Measurements from ENCODE around the gene INO80. TPM values are rescaled to one million over a fixed set of nuclear protein-coding genes. Genes with fewer than 3 reads are reported as not detected.
"Not testable (repeated sequence)": the region's sequence is repeated elsewhere in the genome, so short reads cannot be mapped to it uniquely, and the experiment has no call there.

Gene INO80
- total RNA-seq, 1 donor from 2014 or later = 20.1 TPM

GRCh38 chr15:41115652-41116115 is 396 bp downstream of the INO80 start:
- peak; percentile 47 for DNase-seq (ENCODE audit: low spot score)

DNA sequence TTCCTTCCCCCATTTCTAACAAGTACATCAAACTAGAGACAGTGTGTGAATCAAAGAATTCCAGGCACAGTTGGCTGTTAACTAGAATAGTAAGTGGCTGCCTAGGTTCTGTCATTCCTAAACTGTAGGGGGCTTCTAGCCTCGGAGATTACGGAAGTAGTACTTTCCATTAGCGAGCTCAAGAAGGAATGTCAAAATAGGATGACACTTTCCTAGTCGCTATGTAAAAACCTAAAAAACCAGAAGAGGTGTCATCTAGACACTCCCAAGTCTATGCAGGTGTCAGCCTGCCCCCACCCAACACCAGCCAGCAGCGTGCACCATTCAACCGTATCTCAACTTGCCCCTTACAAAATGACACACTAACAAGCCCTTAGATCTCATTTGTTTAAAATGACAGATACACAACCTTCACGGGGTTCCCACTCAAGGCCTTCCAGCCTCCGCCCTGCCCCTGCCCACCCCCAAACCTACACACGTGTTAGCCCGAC is 874 bp downstream of the INO80 start:
- DNase-seq (ENCODE audit: low spot score) = no peak

DNA sequence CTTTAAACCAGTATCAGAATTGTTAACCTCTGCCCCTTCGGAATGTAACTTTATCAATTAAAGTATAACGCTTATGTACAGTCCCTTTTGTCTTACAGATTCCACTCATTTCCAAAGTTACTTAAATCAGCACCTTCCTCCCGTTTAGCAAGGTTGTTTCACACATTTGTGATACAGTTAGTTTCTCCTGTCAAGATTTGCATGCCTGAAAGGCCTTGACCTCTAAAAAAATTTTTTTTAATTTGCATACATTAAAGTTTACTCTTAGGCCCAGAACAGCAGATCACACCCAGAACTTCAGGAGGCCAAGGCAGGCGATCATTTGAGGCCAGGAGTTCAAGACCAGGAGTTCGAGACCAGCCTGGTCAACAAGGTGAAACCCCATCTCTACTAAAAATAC is 9.1 kb downstream of the INO80 start:
- DNase-seq (ENCODE audit: low spot score) = no peak

GRCh38 chr15:41105348-41106334 is 10.4 kb downstream of the INO80 start:
- DNase-seq (ENCODE audit: low spot score) = no peak

- no peak for DNase-seq (ENCODE audit: low spot score)
Observed at GRCh38 chr15:41104234-41104633, 11.8 kb downstream of the INO80 start.

DNA sequence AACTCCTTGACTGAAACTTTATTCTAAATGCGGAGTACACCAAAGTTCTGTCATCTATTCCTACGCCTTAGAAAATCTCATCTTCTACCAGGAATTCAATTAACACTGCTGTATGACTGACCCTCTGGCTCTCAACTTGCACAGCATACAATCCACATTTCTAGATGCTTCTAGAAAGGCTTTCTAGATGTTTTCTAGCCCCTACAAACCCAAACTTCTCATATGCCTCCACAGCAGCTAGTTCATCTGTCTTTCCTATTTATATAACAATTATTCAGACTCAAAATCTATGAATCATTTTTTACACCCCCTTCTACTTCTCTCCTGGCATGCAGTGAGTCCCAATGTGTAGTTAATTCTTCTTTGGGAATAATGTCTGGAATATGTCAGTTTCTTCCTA is 13.2 kb downstream of the INO80 start:
- DNase-seq (ENCODE audit: low spot score) = no peak

DNA sequence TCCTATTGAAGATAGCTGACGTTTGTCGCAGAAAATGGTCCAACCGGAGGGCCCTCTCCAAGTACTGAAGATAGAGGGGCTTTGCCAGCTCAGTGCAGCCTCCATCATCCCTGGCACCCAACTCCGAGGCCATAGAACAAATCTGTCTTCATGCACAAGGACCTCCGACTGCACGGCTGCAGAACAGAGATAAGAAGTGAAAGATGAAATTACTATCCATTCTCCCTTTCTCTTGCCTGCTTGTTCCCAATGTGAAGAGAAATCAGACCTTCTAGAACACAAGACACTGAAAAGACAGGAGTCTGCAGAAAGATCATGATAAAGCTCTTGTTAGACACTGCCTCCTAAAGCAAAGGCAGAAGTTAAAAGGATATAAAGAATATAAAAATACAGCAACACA is 19.9 kb downstream of the INO80 start:
- no peak for DNase-seq (ENCODE audit: low spot score)

- DNase-seq (ENCODE audit: low spot score) = no peak
Observed at GRCh38 chr15:41085029-41085428, 31.1 kb downstream of the INO80 start.

GRCh38 chr15:41080144-41080543 is 35.9 kb downstream of the INO80 start:
- DNase-seq (ENCODE audit: low spot score) = no peak

DNA sequence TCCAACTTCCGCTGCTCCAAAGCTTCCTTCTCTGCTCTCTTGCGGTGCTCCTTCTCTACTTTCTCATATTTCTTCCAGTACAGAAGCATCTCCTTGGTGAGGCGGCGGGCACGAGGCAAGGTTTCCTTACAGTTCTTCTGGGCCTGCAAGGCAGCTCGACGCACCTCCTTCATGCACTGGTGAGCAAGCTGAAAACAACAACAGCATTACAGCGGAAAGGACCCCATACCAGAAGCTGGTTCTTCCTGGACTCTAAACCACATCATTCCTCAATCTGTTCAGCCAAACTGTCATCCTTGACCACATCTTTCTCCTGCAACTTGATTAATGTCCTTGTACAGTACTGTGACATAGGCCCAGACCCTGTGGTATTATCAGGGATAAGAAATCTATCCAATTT is 36.4 kb downstream of the INO80 start:
- no peak for DNase-seq (ENCODE audit: low spot score)

DNA sequence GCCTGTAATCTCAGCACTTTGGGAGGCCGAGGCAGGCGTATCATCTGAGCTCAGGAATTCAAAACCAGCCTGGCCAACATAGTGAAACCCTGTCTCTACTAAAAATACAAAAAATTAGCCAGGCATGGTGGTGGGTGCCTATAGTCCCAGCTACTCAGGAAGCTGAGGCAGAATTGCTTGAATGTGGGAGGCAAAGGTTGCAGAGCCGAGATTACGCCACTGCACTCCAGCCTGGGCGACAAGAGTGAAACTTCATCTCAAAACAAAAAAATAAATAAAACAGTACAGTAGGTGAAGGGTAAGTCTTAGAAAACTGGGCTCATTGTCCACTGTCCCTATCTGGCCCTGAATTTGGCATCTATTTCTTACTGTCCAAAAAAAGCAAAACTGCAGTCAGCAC is 37.2 kb downstream of the INO80 start:
- DNase-seq (ENCODE audit: low spot score) = not testable (repeated sequence)

DNA sequence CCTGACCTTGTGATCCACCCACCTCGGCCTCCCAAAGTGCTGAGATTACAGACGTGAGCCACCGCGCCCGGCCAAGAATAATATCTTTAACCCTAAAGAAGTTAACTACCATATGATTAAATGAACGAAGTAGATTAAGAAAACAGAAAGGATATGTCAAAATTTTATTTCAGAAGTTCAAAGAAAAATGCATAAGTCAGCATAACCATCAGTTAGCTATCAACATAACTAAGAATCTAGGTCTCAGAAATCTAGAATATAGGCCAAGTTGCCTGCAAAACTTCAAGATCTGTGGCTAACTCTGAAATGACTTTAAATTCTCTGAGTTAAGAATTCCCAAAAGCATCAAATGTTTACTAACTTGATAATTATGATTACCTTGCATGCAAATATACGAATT is 38.0 kb downstream of the INO80 start:
- DNase-seq (ENCODE audit: low spot score) = no peak

DNA sequence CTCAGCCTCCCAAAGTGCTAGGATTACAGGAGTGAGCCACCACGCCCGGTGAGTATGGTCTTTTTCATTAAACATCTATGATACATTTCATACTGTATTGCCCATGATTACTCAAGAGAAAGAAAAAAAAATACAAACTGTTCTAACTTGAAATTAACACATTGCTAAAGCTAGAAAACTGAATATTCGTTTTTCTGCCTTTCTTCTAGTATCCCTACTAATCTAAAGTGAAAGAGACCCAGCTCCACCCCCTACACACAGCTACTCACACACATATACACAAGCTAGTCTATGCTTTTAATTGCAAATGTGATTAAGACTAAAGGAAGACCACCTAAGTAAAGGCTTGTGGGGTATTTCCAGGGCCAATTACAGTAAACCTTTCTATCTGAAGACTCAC is 43.1 kb downstream of the INO80 start:
- no peak for DNase-seq (ENCODE audit: low spot score)

- DNase-seq (ENCODE audit: low spot score) = no peak
Observed at GRCh38 chr15:41072013-41072412, 44.1 kb downstream of the INO80 start.

GRCh38 chr15:41066516-41066915 is 49.6 kb downstream of the INO80 start:
- no peak for DNase-seq (ENCODE audit: low spot score)

- no peak for DNase-seq (ENCODE audit: low spot score)
Observed at GRCh38 chr15:41061667-41062066, 54.4 kb downstream of the INO80 start.

DNA sequence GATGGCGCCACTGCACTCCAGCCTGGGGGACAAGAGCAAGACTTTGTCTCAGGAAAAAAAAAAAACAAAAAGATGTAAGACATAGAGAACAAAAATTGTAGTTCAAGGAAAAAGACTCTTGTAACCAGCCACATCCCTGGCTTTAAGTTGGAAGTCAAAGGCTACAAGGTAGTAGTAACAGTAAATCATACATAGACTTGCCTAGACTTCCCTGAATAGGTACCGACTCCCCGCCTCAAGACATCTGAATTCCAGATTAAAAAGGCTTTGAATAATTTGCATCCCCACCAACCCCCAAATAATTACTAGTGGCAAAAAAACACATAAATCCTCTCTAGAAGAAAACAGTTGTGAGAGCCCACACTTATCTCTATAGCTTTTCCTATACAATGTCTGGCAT is 55.6 kb downstream of the INO80 start:
- no peak for DNase-seq (ENCODE audit: low spot score)

DNA sequence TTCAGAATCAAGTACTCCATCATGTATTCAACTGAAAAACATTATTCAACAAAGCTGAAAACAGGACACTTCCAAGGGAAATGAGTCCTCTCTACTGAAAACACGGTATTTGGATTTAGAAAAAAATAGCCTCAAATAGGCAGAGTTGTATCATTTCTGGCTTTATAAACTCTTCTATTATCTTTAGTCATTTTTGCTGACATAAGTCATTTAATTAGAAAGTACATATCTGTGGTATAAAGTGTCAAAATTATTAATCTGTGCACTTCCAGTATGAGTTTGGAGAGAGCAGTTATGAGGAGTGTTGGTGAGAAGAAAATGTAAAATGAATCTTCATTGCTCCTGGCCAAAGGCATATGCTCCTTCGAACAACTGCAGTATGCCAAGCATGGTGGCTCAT is 59.3 kb downstream of the INO80 start:
- no peak for DNase-seq (ENCODE audit: low spot score)

- no peak for DNase-seq (ENCODE audit: low spot score)
Observed at GRCh38 chr15:41055706-41056105, 60.4 kb downstream of the INO80 start.

- DNase-seq (ENCODE audit: low spot score) = no peak
Observed at GRCh38 chr15:41051139-41051538, 64.9 kb downstream of the INO80 start.

- no peak for DNase-seq (ENCODE audit: low spot score)
Observed at GRCh38 chr15:41048852-41049251, 67.2 kb downstream of the INO80 start.

DNA sequence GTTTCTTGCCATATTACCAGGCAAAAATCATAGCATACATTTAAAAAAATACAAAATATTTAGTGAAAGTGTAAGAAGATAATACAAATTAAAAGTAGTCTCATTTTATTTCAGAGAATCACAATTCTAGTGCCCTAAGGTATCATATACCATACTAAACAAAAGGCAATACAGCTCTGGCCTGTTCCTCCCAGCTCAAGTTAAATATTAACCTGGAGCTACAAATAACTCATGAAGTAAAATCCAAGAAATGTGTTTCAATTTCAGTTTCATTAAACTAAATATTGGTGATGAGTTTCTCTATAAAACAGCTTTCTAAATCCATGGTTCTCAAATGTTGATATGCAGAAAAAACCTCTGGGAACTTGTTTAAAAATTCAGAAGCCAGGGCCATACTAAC is 67.7 kb downstream of the INO80 start:
- DNase-seq (ENCODE audit: low spot score) = no peak

- DNase-seq (ENCODE audit: low spot score) = no peak
Observed at GRCh38 chr15:41047474-41047873, 68.6 kb downstream of the INO80 start.

Data from mucosa of gallbladder (tissue), 1 donor.